ENCODE measurements around the gene RHD. TPM values are rescaled to one million over a fixed set of nuclear protein-coding genes. Genes with fewer than 3 reads are reported as not detected.
"Not testable (repeated sequence)": the region's sequence is repeated elsewhere in the genome, so short reads cannot be mapped to it uniquely, and the experiment has no call there.

Gene RHD
- not detected in 2 replicates for polyA plus RNA-seq (2012; rRNA removed)
- polyA plus RNA-seq (2012; cell fraction: cytosol; rRNA removed), result 0.05 TPM in 1 of 2 replicates, not detected in the other
- not detected in 2 replicates for polyA plus RNA-seq (2012; cell fraction: nucleus; rRNA removed)

DNA sequence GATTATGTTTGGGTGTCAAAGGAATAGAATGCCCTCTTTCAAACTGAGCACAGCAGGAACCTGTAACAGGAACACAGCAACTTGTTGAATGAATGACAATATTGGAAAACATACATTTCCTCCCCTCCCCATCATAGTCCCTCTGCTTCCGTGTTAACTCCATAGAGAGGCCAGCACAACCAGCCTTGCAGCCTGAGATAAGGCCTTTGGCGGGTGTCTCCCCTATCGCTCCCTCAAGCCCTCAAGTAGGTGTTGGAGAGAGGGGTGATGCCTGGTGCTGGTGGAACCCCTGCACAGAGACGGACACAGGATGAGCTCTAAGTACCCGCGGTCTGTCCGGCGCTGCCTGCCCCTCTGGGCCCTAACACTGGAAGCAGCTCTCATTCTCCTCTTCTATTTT, at the start of gene RHD:
Gene RHD (plus strand): TSS at position 272 of the 400 bp plus-strand sequence. CDS start 39 bp downstream, at position 311.
- H3K9me2 ChIP-seq; H2AFZ ChIP-seq (ENCODE audit: low read depth): not testable (repeated sequence)
- WGBS (ENCODE audit: low lambda C conversion rate), result 87% methylated on average over 5 of the region's 8 CpGs

DNA sequence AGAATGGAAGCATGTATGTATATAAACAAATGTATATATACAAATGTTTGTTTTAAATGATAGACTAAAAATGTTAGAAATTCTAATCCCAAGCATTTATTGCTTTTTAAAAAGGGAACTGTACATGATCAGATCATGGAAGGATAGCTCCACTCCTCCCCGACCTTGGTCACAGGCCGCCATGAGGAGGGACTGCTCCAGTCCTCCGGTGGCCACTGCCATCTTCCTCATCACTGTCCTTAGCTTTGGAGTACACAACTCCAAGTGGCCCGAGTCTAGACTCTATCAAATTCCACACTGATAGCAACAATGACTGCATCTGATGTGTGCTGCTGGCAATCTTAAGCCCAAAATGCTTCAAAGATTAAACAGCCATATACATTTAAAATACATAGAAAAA, 49.7 kb upstream of the RHD start:
- POLR2A ChIA-PET, result interaction anchor here (1.2 kb wide), 1 partner anchor 10 kb away, joined by 4 read pairs; the partner anchor contains the start of gene SYF2
- DNase-seq, result no peak
- H2AFZ ChIP-seq (ENCODE audit: low read depth), result no peak overlapping the region

More for the DNA sequence above, at the start of gene RHD:
- DNase-seq; H3K4me3 ChIP-seq (ENCODE audit: low read depth in 2 of 2, low read length in 1 of 2); H3K4me1 ChIP-seq (ENCODE audit: control insufficient read depth in 1 of 2, insufficient read depth in 2 of 2, low read depth in 1 of 2, low read length in 1 of 2); H3K4me2 ChIP-seq; H3K9ac ChIP-seq; POLR2A ChIA-PET; H3F3A ChIP-seq (replicated peaks; ENCODE audit: insufficient read depth); H3K9me3 ChIP-seq; H3K79me2 ChIP-seq (ENCODE audit: insufficient read depth); H4K20me1 ChIP-seq (ENCODE audit: insufficient read depth); CTCF ChIA-PET; H3K27me3 ChIP-seq (ENCODE audit: insufficient read depth); H3K36me3 ChIP-seq (replicated peaks in 1 of 2; ENCODE audit: control insufficient read depth in 1 of 2, insufficient read depth in 2 of 2, low read length in 1 of 2); H3K27ac ChIP-seq (ENCODE audit: low read depth in 2 of 2, low read length in 1 of 2): not testable (repeated sequence)

DNA sequence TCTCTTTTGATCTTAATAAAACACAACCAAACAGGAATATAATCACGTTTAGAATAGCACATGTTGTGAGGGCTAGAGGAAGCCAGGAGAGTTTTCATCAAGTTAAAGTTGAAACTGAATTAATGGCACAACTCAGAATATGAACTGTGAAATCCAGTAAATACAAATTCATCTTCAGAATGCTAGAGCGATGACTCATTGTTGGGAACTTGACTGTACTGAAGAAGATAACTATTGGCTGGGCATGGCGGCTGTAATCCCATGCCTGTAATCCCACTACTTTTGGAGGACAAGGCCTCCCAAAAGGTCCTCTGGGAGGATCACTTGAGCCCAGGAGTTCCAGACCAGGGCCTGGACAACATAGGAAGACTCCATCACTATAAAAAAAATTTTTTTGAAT, 48.8 kb upstream of the RHD start:
- Histone ChIP-seq H4K20me1 (ENCODE audit: insufficient read depth) (no peaks in the 10 kb centered on the region), H3K9me2 (no peaks in the 10 kb centered on the region), H3K4me1 (ENCODE audit: control insufficient read depth in 1 of 2, insufficient read depth in 2 of 2, low read depth in 1 of 2, low read length in 1 of 2) (no peaks in the 10 kb centered on the region), H2AFZ (ENCODE audit: low read depth) (no peak overlapping the region), H3K9ac (no peak overlapping the region), H3K27me3 (ENCODE audit: insufficient read depth) (no peaks in the 10 kb centered on the region), H3K9me3 (no peaks in the 10 kb centered on the region), H3K27ac (ENCODE audit: low read depth in 2 of 2, low read length in 1 of 2) (no peak overlapping the region), H3F3A (replicated peaks; ENCODE audit: insufficient read depth) (peaks cover 12% of the 10 kb centered on the region), H3K79me2 (ENCODE audit: insufficient read depth) (peaks cover 4% of the 10 kb centered on the region; the same call in 1 of the 2 replicates), H3K4me3 (ENCODE audit: low read depth in 2 of 2, low read length in 1 of 2) (no peak overlapping the region), H3K4me2 (no peak overlapping the region), H3K36me3 (replicated peaks in 1 of 2; ENCODE audit: control insufficient read depth in 1 of 2, insufficient read depth in 2 of 2, low read length in 1 of 2) (peaks cover 51 to 53% of the 10 kb centered on the region in 2 experiments)
- no peak for DNase-seq
- TF ChIP-seq SIN3A (IDR thresholded peaks at IDR 0.05; ENCODE audit: borderline replicate concordance, low read depth, low read length), result no peak
- peak; percentile 19; the same call in 1 of the 2 replicates for TF ChIP-seq FOSL2 (IDR thresholded peaks at IDR 0.05; ENCODE audit: borderline replicate concordance, low read depth)
- CTCF ChIA-PET, result interaction anchor here (0.8 kb wide), 1 partner anchor 18 kb away, joined by 3 read pairs; no protein-coding TSS in a partner anchor
- POLR2A ChIA-PET, result no interaction called here
- WGBS (ENCODE audit: low lambda C conversion rate), result 96% methylated on average over 3 of the region's 3 CpGs

More for the DNA sequence above, 49.7 kb upstream of the RHD start:
- CTCF ChIA-PET, result interaction anchor here (0.5 to 1.1 kb wide), 2 partner anchors 121 to 374 kb away, joined by 3 read pairs; no protein-coding TSS in a partner anchor
- Histone ChIP-seq H3K27ac (ENCODE audit: low read depth in 2 of 2, low read length in 1 of 2) (no peak overlapping the region), H3K27me3 (ENCODE audit: insufficient read depth) (no peaks in the 10 kb centered on the region), H3F3A (replicated peaks; ENCODE audit: insufficient read depth) (peaks cover 17% of the 10 kb centered on the region), H3K36me3 (replicated peaks in 1 of 2; ENCODE audit: control insufficient read depth in 1 of 2, insufficient read depth in 2 of 2, low read length in 1 of 2) (peaks cover 45 to 48% of the 10 kb centered on the region in 2 experiments), H3K4me1 (ENCODE audit: control insufficient read depth in 1 of 2, insufficient read depth in 2 of 2, low read depth in 1 of 2, low read length in 1 of 2) (no peaks in the 10 kb centered on the region), H3K4me2 (no peak overlapping the region), H3K9me3 (no peaks in the 10 kb centered on the region), H3K4me3 (ENCODE audit: low read depth in 2 of 2, low read length in 1 of 2) (no peak overlapping the region), H3K9ac (no peak overlapping the region), H3K79me2 (ENCODE audit: insufficient read depth) (no peaks in the 10 kb centered on the region), H4K20me1 (ENCODE audit: insufficient read depth) (no peaks in the 10 kb centered on the region), H3K9me2 (no peaks in the 10 kb centered on the region)
- WGBS (ENCODE audit: low lambda C conversion rate), result 82% methylated on average over 4 of the region's 4 CpGs
- no peak for TF ChIP-seq GATA2 (CRISPR knock-in tag; IDR thresholded peaks at IDR 0.05)
- no peak for TF ChIP-seq EZH2phosphoT487 (IDR thresholded peaks at IDR 0.05; ENCODE audit: borderline replicate concordance, low read depth)
- TF ChIP-seq YY1 (IDR thresholded peaks at IDR 0.05; ENCODE audit: low read depth), result no peak
- no peak for TF ChIP-seq POLR2AphosphoS5 (IDR thresholded peaks at IDR 0.05; ENCODE audit: low read depth, low read length)
- TF ChIP-seq TAF1 (IDR thresholded peaks at IDR 0.05; ENCODE audit: borderline replicate concordance, low read depth, low read length), result no peak
- no peak for TF ChIP-seq CHD2 (IDR thresholded peaks at IDR 0.05; ENCODE audit: low read length, partially characterized antibody)
- TF ChIP-seq RXRA (IDR thresholded peaks at IDR 0.05; ENCODE audit: borderline replicate concordance, low read depth), result no peak
- TF ChIP-seq TCF12 (IDR thresholded peaks at IDR 0.05), result no peak
- no peak for TF ChIP-seq JUND (IDR thresholded peaks at IDR 0.05)
- TF ChIP-seq, protein P1, sequence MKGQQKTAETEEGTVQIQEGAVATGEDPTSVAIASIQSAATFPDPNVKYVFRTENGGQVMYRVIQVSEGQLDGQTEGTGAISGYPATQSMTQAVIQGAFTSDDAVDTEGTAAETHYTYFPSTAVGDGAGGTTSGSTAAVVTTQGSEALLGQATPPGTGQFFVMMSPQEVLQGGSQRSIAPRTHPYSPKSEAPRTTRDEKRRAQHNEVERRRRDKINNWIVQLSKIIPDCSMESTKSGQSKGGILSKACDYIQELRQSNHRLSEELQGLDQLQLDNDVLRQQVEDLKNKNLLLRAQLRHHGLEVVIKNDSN (IDR thresholded peaks at IDR 0.05; ENCODE audit: borderline replicate concordance, low read depth), result no peak
- TF ChIP-seq SMC3 (IDR thresholded peaks at IDR 0.05; ENCODE audit: low read depth, low read length), result no peak
- no peak for TF ChIP-seq FOXJ3 (CRISPR knock-in tag; IDR thresholded peaks at IDR 0.05)
- no peak for TF ChIP-seq ELF1 (IDR thresholded peaks at IDR 0.05)

All from SK-N-SH (cell line).